HCT116 (cell line): ENCODE results near the gene SYN1.

Experiments
- ATF3 ChIP-seq: IDR thresholded peaks from 2 replicates; pipeline ENCODE4 v1.6.1; 2012
- CBX3 ChIP-seq: IDR thresholded peaks from 2 replicates; pipeline ENCODE4 v1.6.1; 2012; ENCODE audit warnings: low read depth
- CEBPB ChIP-seq: IDR thresholded peaks from 2 replicates; pipeline ENCODE4 v1.6.1; 2012; ENCODE audit warnings: low read depth
- CTCF ChIP-seq, 3 experiments: fragments of 200-600 bp in 1 of 3; sonication (generic) in 1 of 3; IDR thresholded peaks in 2 of 3; conservative IDR thresholded peaks in 1 of 3; 2 replicates each; pipeline ENCODE4 v1.5.1; 2012 to 2017; ENCODE audit warnings: low read depth in 2 of 3, low read length in 2 of 3, antibody characterized with exemption in 1 of 3, borderline replicate concordance in 1 of 3, control low read depth in 1 of 3, mild to moderate bottlenecking in 1 of 3, mixed read lengths in 1 of 3, mixed run types in 1 of 3, moderate library complexity in 1 of 3; ENCODE audit not compliant: insufficient read depth in 1 of 3
- EZH2 ChIP-seq: fragments of 200-600 bp; sonication (generic); IDR thresholded peaks from 2 replicates; pipeline ENCODE4 v1.6.1; 2017; ENCODE audit warnings: antibody characterized with exemption, mixed run types
- EZH2phosphoT487 ChIP-seq: fragments of 200-600 bp; IDR thresholded peaks from 2 replicates; pipeline ENCODE4 v1.6.1; 2018; ENCODE audit warnings: antibody characterized with exemption, borderline replicate concordance
- POLR2A ChIP-seq: IDR thresholded peaks from 2 replicates; pipeline ENCODE4 v1.7.0; 2011; ENCODE audit warnings: borderline replicate concordance; ENCODE audit not compliant: insufficient read depth, insufficient read length; ENCODE audit errors: extremely low read depth
- POLR2AphosphoS5 ChIP-seq: IDR thresholded peaks from 2 replicates; pipeline ENCODE4 v1.6.1; 2011; ENCODE audit warnings: mild to moderate bottlenecking, low read depth, low read length, moderate library complexity
- RAD21 ChIP-seq: IDR thresholded peaks from 2 replicates; pipeline ENCODE4 v1.6.1; 2012; ENCODE audit warnings: low read depth, mild to moderate bottlenecking
- SP1 ChIP-seq: IDR thresholded peaks from 2 replicates; pipeline ENCODE4 v1.6.1; 2012; ENCODE audit warnings: low read depth
- YY1 ChIP-seq: IDR thresholded peaks from 2 replicates; pipeline ENCODE4 v1.6.1; 2011; ENCODE audit warnings: low read length, low read depth, moderate library complexity, mild to moderate bottlenecking; ENCODE audit not compliant: insufficient replicate concordance; ENCODE audit errors: extremely low read depth
- ZFX ChIP-seq: fragments of 450-650 bp; IDR thresholded peaks from 2 replicates; pipeline ENCODE4 v1.6.1; 2017
- ZNF274 ChIP-seq: fragments of 200-500 bp; sonication (Bioruptor generic); IDR thresholded peaks from 2 replicates; pipeline ENCODE4 v1.6.1; 2014; ENCODE audit warnings: mild to moderate bottlenecking, low read depth, low read length, inconsistent platforms

GRCh38 chrX:47620303-47620685 lies 637 bp upstream of the SYN1 start:
- TF ChIP-seq CBX3 = no peak
- TF ChIP-seq CTCF (IDR thresholded peaks at IDR 0.05 in 2 of 3, conservative IDR thresholded peaks at IDR 0.05 in 1 of 3; ENCODE audit: borderline replicate concordance in 1 of 3, insufficient read depth in 1 of 3, low read depth in 2 of 3, low read length in 2 of 3) = no peak
- TF ChIP-seq POLR2A = no peak
- no peak for TF ChIP-seq CEBPB
- TF ChIP-seq EZH2phosphoT487 = no peak
- TF ChIP-seq EZH2 = no peak
- no peak for TF ChIP-seq YY1
- TF ChIP-seq RAD21 = no peak
- no peak for TF ChIP-seq ATF3
- TF ChIP-seq POLR2AphosphoS5 = no peak
- no peak for TF ChIP-seq ZNF274
- no peak for TF ChIP-seq ZFX
- TF ChIP-seq SP1 = no peak
